ENCODE results near the gene FRS2.
"Not testable (repeated sequence)": the region's sequence is repeated elsewhere in the genome, so short reads cannot be mapped to it uniquely, and the experiment has no call there.

Gene FRS2

GRCh38 chr12:69440016-69440415, 30.2 kb upstream of the FRS2 start:
- Histone ChIP-seq H3K27ac (ENCODE audit: low read depth, low read length) (no peak overlapping the region), H3K4me3 (ENCODE audit: low read length) (no peak overlapping the region), H3K36me3 (ENCODE audit: control insufficient read depth, insufficient read depth, low read length) (no peaks in the 10 kb centered on the region), H3K4me1 (ENCODE audit: control insufficient read depth, insufficient read depth, low read length) (no peaks in the 10 kb centered on the region), H3K27me3 (ENCODE audit: control insufficient read depth, insufficient read depth, low read length) (no peaks in the 10 kb centered on the region), H3K9ac (ENCODE audit: low read length) (no peak overlapping the region)

- no peak overlapping the region for H3K27ac ChIP-seq (ENCODE audit: low read depth, low read length)
- no peaks in the 10 kb centered on the region for H3K36me3 ChIP-seq (ENCODE audit: control insufficient read depth, insufficient read depth, low read length)
- no peaks in the 10 kb centered on the region for H3K27me3 ChIP-seq (ENCODE audit: control insufficient read depth, insufficient read depth, low read length)
- no peaks in the 10 kb centered on the region for H3K4me1 ChIP-seq (ENCODE audit: control insufficient read depth, insufficient read depth, low read length)
- H3K9ac ChIP-seq (ENCODE audit: low read length), result no peak overlapping the region
- H3K4me3 ChIP-seq (ENCODE audit: low read length), result no peak overlapping the region
These were observed 29.3 kb upstream of the FRS2 start for GRCh38 chr12:69440886-69441285.

GRCh38 chr12:69442894-69443293, 27.3 kb upstream of the FRS2 start:
- H3K36me3 ChIP-seq (ENCODE audit: control insufficient read depth, insufficient read depth, low read length), result no peaks in the 10 kb centered on the region
- H3K27ac ChIP-seq (ENCODE audit: low read depth, low read length), result no peak overlapping the region
- no peaks in the 10 kb centered on the region for H3K4me1 ChIP-seq (ENCODE audit: control insufficient read depth, insufficient read depth, low read length)
- no peaks in the 10 kb centered on the region for H3K27me3 ChIP-seq (ENCODE audit: control insufficient read depth, insufficient read depth, low read length)
- no peak overlapping the region for H3K4me3 ChIP-seq (ENCODE audit: low read length)
- H3K9ac ChIP-seq (ENCODE audit: low read length), result no peak overlapping the region

GRCh38 chr12:69443916-69444315, 26.3 kb upstream of the FRS2 start:
- no peaks in the 10 kb centered on the region for H3K4me1 ChIP-seq (ENCODE audit: control insufficient read depth, insufficient read depth, low read length)
- no peaks in the 10 kb centered on the region for H3K27me3 ChIP-seq (ENCODE audit: control insufficient read depth, insufficient read depth, low read length)
- H3K27ac ChIP-seq (ENCODE audit: low read depth, low read length), result no peak overlapping the region
- no peaks in the 10 kb centered on the region for H3K36me3 ChIP-seq (ENCODE audit: control insufficient read depth, insufficient read depth, low read length)
- no peak overlapping the region for H3K9ac ChIP-seq (ENCODE audit: low read length)
- H3K4me3 ChIP-seq (ENCODE audit: low read length), result no peak overlapping the region

- Histone ChIP-seq H3K9ac (ENCODE audit: low read length) (no peak overlapping the region), H3K36me3 (ENCODE audit: control insufficient read depth, insufficient read depth, low read length) (no peaks in the 10 kb centered on the region)
These were observed 22.3 kb upstream of the FRS2 start for GRCh38 chr12:69447892-69448291.

GRCh38 chr12:69452598-69453132, 17.5 kb upstream of the FRS2 start:
- H3K9ac ChIP-seq (ENCODE audit: low read length); H3K4me3 ChIP-seq (ENCODE audit: low read length); H3K27me3 ChIP-seq (ENCODE audit: control insufficient read depth, insufficient read depth, low read length); H3K36me3 ChIP-seq (ENCODE audit: control insufficient read depth, insufficient read depth, low read length); H3K27ac ChIP-seq (ENCODE audit: low read depth, low read length); H3K4me1 ChIP-seq (ENCODE audit: control insufficient read depth, insufficient read depth, low read length): not testable (repeated sequence)

More at GRCh38 chr12:69447892-69448291, 22.3 kb upstream of the FRS2 start:
- Histone ChIP-seq H3K4me1 (ENCODE audit: control insufficient read depth, insufficient read depth, low read length) (no peaks in the 10 kb centered on the region), H3K27ac (ENCODE audit: low read depth, low read length) (no peak overlapping the region), H3K27me3 (ENCODE audit: control insufficient read depth, insufficient read depth, low read length) (no peaks in the 10 kb centered on the region), H3K4me3 (ENCODE audit: low read length) (no peak overlapping the region)

GRCh38 chr12:69456239-69456638, 13.9 kb upstream of the FRS2 start:
- H3K9ac ChIP-seq (ENCODE audit: low read length), result no peak overlapping the region
- no peaks in the 10 kb centered on the region for H3K4me1 ChIP-seq (ENCODE audit: control insufficient read depth, insufficient read depth, low read length)
- H3K4me3 ChIP-seq (ENCODE audit: low read length), result no peak overlapping the region
- H3K36me3 ChIP-seq (ENCODE audit: control insufficient read depth, insufficient read depth, low read length), result no peaks in the 10 kb centered on the region
- no peak overlapping the region for H3K27ac ChIP-seq (ENCODE audit: low read depth, low read length)
- no peaks in the 10 kb centered on the region for H3K27me3 ChIP-seq (ENCODE audit: control insufficient read depth, insufficient read depth, low read length)

GRCh38 chr12:69457433-69457832, 12.8 kb upstream of the FRS2 start:
- Histone ChIP-seq H3K9ac (ENCODE audit: low read length) (no peak overlapping the region), H3K4me3 (ENCODE audit: low read length) (no peak overlapping the region), H3K27ac (ENCODE audit: low read depth, low read length) (no peak overlapping the region), H3K4me1 (ENCODE audit: control insufficient read depth, insufficient read depth, low read length) (no peaks in the 10 kb centered on the region), H3K27me3 (ENCODE audit: control insufficient read depth, insufficient read depth, low read length) (no peaks in the 10 kb centered on the region), H3K36me3 (ENCODE audit: control insufficient read depth, insufficient read depth, low read length) (no peaks in the 10 kb centered on the region)

- Histone ChIP-seq H3K27ac (ENCODE audit: low read depth, low read length) (no peak overlapping the region), H3K27me3 (ENCODE audit: control insufficient read depth, insufficient read depth, low read length) (no peaks in the 10 kb centered on the region), H3K36me3 (ENCODE audit: control insufficient read depth, insufficient read depth, low read length) (no peaks in the 10 kb centered on the region), H3K9ac (ENCODE audit: low read length) (no peak overlapping the region), H3K4me3 (ENCODE audit: low read length) (no peak overlapping the region), H3K4me1 (ENCODE audit: control insufficient read depth, insufficient read depth, low read length) (no peaks in the 10 kb centered on the region)
These were observed 10.7 kb upstream of the FRS2 start for GRCh38 chr12:69459477-69459876.

- H3K27ac ChIP-seq (ENCODE audit: low read depth, low read length), result no peak overlapping the region
- H3K4me1 ChIP-seq (ENCODE audit: control insufficient read depth, insufficient read depth, low read length), result no peaks in the 10 kb centered on the region
- no peak overlapping the region for H3K9ac ChIP-seq (ENCODE audit: low read length)
- no peak overlapping the region for H3K4me3 ChIP-seq (ENCODE audit: low read length)
- H3K36me3 ChIP-seq (ENCODE audit: control insufficient read depth, insufficient read depth, low read length), result no peaks in the 10 kb centered on the region
- no peaks in the 10 kb centered on the region for H3K27me3 ChIP-seq (ENCODE audit: control insufficient read depth, insufficient read depth, low read length)
These were observed 5.8 kb upstream of the FRS2 start for GRCh38 chr12:69464428-69464827.

- no peak overlapping the region for H3K9ac ChIP-seq (ENCODE audit: low read length)
- no peak overlapping the region for H3K27ac ChIP-seq (ENCODE audit: low read depth, low read length)
- H3K4me3 ChIP-seq (ENCODE audit: low read length), result no peak overlapping the region
- no peaks in the 10 kb centered on the region for H3K36me3 ChIP-seq (ENCODE audit: control insufficient read depth, insufficient read depth, low read length)
- peaks cover 6% of the 10 kb centered on the region for H3K4me1 ChIP-seq (ENCODE audit: control insufficient read depth, insufficient read depth, low read length)
- no peaks in the 10 kb centered on the region for H3K27me3 ChIP-seq (ENCODE audit: control insufficient read depth, insufficient read depth, low read length)
These were observed 3.3 kb upstream of the FRS2 start for GRCh38 chr12:69466867-69467266.

- no peak overlapping the region for H3K9ac ChIP-seq (ENCODE audit: low read length)
- no peak overlapping the region for H3K4me3 ChIP-seq (ENCODE audit: low read length)
- no peaks in the 10 kb centered on the region for H3K27me3 ChIP-seq (ENCODE audit: control insufficient read depth, insufficient read depth, low read length)
- no peaks in the 10 kb centered on the region for H3K36me3 ChIP-seq (ENCODE audit: control insufficient read depth, insufficient read depth, low read length)
- H3K27ac ChIP-seq (ENCODE audit: low read depth, low read length), result no peak overlapping the region
- H3K4me1 ChIP-seq (ENCODE audit: control insufficient read depth, insufficient read depth, low read length), result peaks cover 7% of the 10 kb centered on the region
These were observed 2.8 kb upstream of the FRS2 start for GRCh38 chr12:69467366-69467765.

GRCh38 chr12:69468237-69469026, 1.8 kb upstream of the FRS2 start:
- H3K9ac ChIP-seq (ENCODE audit: low read length), result no peak overlapping the region
- no peak overlapping the region for H3K4me3 ChIP-seq (ENCODE audit: low read length)
- H3K27ac ChIP-seq (ENCODE audit: low read depth, low read length), result no peak overlapping the region
- H3K36me3 ChIP-seq (ENCODE audit: control insufficient read depth, insufficient read depth, low read length), result no peaks in the 10 kb centered on the region
- H3K4me1 ChIP-seq (ENCODE audit: control insufficient read depth, insufficient read depth, low read length), result peaks cover 16% of the 10 kb centered on the region
- no peaks in the 10 kb centered on the region for H3K27me3 ChIP-seq (ENCODE audit: control insufficient read depth, insufficient read depth, low read length)
